GM23338 (cell line): ENCODE data around the gene SF1. TPM values are rescaled to one million over a fixed set of nuclear protein-coding genes. Genes with fewer than 3 reads are reported as not detected.
A peak's percentile ranks its signal among the peaks of the same experiment; 100 is the strongest.

Experiments
- ATAC-seq: fragments of 200-7000 bp; cut with Tn5 transposase; 3 replicates; pipeline ENCODE4 v1.9.1; 2020
- DNase-seq: peaks from one replicate; pipeline ENCODE4 v3.0.0-alpha.2; 2015; ENCODE audit warnings: low spot score
- H2AFZ ChIP-seq: fragments of 200-600 bp; sonication (generic); 2 replicates; pipeline ENCODE4 v1.8.0; 2016; ENCODE audit warnings: antibody characterized with exemption, mild to moderate bottlenecking, moderate library complexity
- H3F3A ChIP-seq: fragments of 200-600 bp; sonication (generic); replicated peaks from 2 replicates; pipeline ENCODE4 v1.8.0; 2017; ENCODE audit warnings: antibody characterized with exemption, mixed run types, low read depth
- H3K27ac ChIP-seq: fragments of 200-600 bp; sonication (generic); 2 replicates; pipeline ENCODE4 v1.6.1; 2016; ENCODE audit warnings: low read depth
- H3K27me3 ChIP-seq: fragments of 200-600 bp; sonication (generic); 2 replicates; pipeline ENCODE4 v1.8.0; 2016; ENCODE audit warnings: mild to moderate bottlenecking, mixed run types, moderate library complexity; ENCODE audit not compliant: insufficient read depth
- H3K36me3 ChIP-seq: fragments of 200-600 bp; sonication (generic); 2 replicates; pipeline ENCODE4 v1.8.0; 2016; ENCODE audit warnings: mild to moderate bottlenecking; ENCODE audit not compliant: insufficient read depth
- H3K4me1 ChIP-seq: fragments of 200-600 bp; sonication (generic); 2 replicates; pipeline ENCODE4 v1.8.0; 2016; ENCODE audit warnings: mild to moderate bottlenecking, moderate library complexity; ENCODE audit not compliant: insufficient read depth
- H3K4me2 ChIP-seq: fragments of 200-600 bp; sonication (generic); 2 replicates; pipeline ENCODE4 v1.7.1; 2017; ENCODE audit warnings: mixed run types
- H3K4me3 ChIP-seq: fragments of 200-600 bp; sonication (generic); 2 replicates; pipeline ENCODE4 v1.6.1; 2016; ENCODE audit warnings: mixed run types
- H3K79me2 ChIP-seq: fragments of 200-600 bp; sonication (generic); replicated peaks from 2 replicates; pipeline ENCODE4 v1.8.0; 2017; ENCODE audit warnings: mild to moderate bottlenecking; ENCODE audit not compliant: insufficient read depth
- H3K9me2 ChIP-seq: fragments of 200-600 bp; sonication (generic); 2 replicates; pipeline ENCODE4 v1.8.0; 2017; ENCODE audit not compliant: insufficient read depth
- H4K20me1 ChIP-seq: fragments of 200-600 bp; sonication (generic); replicated peaks from 2 replicates; pipeline ENCODE4 v1.8.0; 2017; ENCODE audit warnings: mild to moderate bottlenecking; ENCODE audit not compliant: insufficient read depth
- H3K27ac Mint-ChIP-seq: 2 replicates; pipeline ENCODE4 v1.8.0; 2020; ENCODE audit warnings: inconsistent platforms, mild to moderate bottlenecking, moderate library complexity, mixed read lengths
- H3K27me3 Mint-ChIP-seq: 3 replicates; pipeline ENCODE4 v1.8.0; 2022; ENCODE audit warnings: low read depth, mild to moderate bottlenecking, moderate library complexity, mixed read lengths, inconsistent platforms; ENCODE audit not compliant: insufficient read depth, poor library complexity
- H3K36me3 Mint-ChIP-seq: 3 replicates; pipeline ENCODE4 v1.8.0; 2021; ENCODE audit warnings: low read depth, mild to moderate bottlenecking, inconsistent platforms, moderate library complexity, mixed read lengths
- H3K4me1 Mint-ChIP-seq: 3 replicates; pipeline ENCODE4 v1.8.0; 2020; ENCODE audit warnings: mild to moderate bottlenecking, inconsistent platforms, mixed read lengths
- H3K4me3 Mint-ChIP-seq: 3 replicates; pipeline ENCODE4 v1.8.0; 2021; ENCODE audit warnings: moderate library complexity, mild to moderate bottlenecking, inconsistent platforms, mixed read lengths
- H3K9me3 Mint-ChIP-seq: 3 replicates; pipeline ENCODE4 v1.8.0; 2020; ENCODE audit warnings: moderate library complexity, mild to moderate bottlenecking, inconsistent platforms, mixed read lengths
- CREB1 ChIP-seq: fragments of 250-450 bp; sonication (Bioruptor Pico); IDR thresholded peaks from 2 replicates; pipeline ENCODE4 v1.5.0; 2020; ENCODE audit warnings: low read depth, mild to moderate bottlenecking, moderate library complexity
- EZH2 ChIP-seq: fragments of 200-600 bp; sonication (generic); IDR thresholded peaks from one replicate; pipeline ENCODE4 v1.8.0; 2017; ENCODE audit warnings: antibody characterized with exemption, mild to moderate bottlenecking, low read depth; ENCODE audit not compliant: unreplicated experiment
- EZH2phosphoT487 ChIP-seq: fragments of 200-600 bp; sonication (generic); IDR thresholded peaks from one replicate; pipeline ENCODE4 v1.8.1; 2018; ENCODE audit warnings: antibody characterized with exemption; ENCODE audit not compliant: unreplicated experiment
- JUNB ChIP-seq: IDR thresholded peaks from one replicate; pipeline ENCODE4 v1.6.1; 2016; ENCODE audit warnings: antibody characterized with exemption; ENCODE audit not compliant: unreplicated experiment
- NANOG ChIP-seq: IDR thresholded peaks from 2 replicates; pipeline ENCODE4 v1.6.1; 2016; ENCODE audit warnings: antibody characterized with exemption, borderline replicate concordance
- POLR2AphosphoS5 ChIP-seq: IDR thresholded peaks from 2 replicates; pipeline ENCODE4 v1.6.1; 2016; ENCODE audit warnings: antibody characterized with exemption, low read depth
- STAT1 ChIP-seq: IDR thresholded peaks from one replicate; pipeline ENCODE4 v1.6.1; 2016; ENCODE audit warnings: antibody characterized with exemption; ENCODE audit not compliant: unreplicated experiment
- ZNF114 ChIP-seq: fragments of 250-450 bp; sonication (Bioruptor Pico); IDR thresholded peaks from 2 replicates; pipeline ENCODE4 v1.5.0; 2020; ENCODE audit warnings: mild to moderate bottlenecking, moderate library complexity
- ZNF331 ChIP-seq: fragments of 250-450 bp; sonication (Bioruptor Pico); IDR thresholded peaks from 2 replicates; pipeline ENCODE4 v1.5.0; 2020; ENCODE audit warnings: low read depth, mild to moderate bottlenecking, moderate library complexity
- ZNF462 ChIP-seq: fragments of 250-450 bp; sonication (Bioruptor Pico); IDR thresholded peaks from 2 replicates; pipeline ENCODE4 v1.5.0; 2020; ENCODE audit warnings: mild to moderate bottlenecking, moderate library complexity
- long read RNA-seq: library from polyadenylated mRNA; unstranded; transcript quantifications from one replicate; pipeline ENCODE4 v2.0.0, GENCODE V29; 2020; ENCODE audit not compliant: unreplicated experiment
- polyA plus RNA-seq: library from polyadenylated mRNA; unstranded; fragments of >200 nt; fragmentation: Nextera tagmentation; extraction: Ambion mirVana; gene quantifications from 2 replicates; pipeline ENCODE4 v1.2.1, GENCODE V29; 2016
- total RNA-seq: library from RNA; depleted of rRNA; stranded (reverse); fragments of >200 nt; shearing (Covaris generic); gene quantifications from 2 replicates; pipeline ENCODE4 v1.2.3, GENCODE V29; 2014; rRNA removed
- TF ChIP-seq, protein P1 (sequence below), 2 experiments: fragments of 200-600 bp in 1 of 2; sonication (generic) in 1 of 2; conservative IDR thresholded peaks; 2 replicates each; pipeline versions ENCODE4 v1.5.1 to v1.6.1; 2016 to 2017; ENCODE audit warnings: antibody characterized with exemption in 2 of 2, low read depth in 2 of 2, mild to moderate bottlenecking in 2 of 2, moderate library complexity in 1 of 2

The SF1 gene
- total RNA-seq (235 and 252 TPM in 2 replicates), polyA plus RNA-seq (76.9 and 82.9 TPM in 2 replicates)
- long read RNA-seq, transcript SF1-212 (2 exons, 983 nt), result major isoform, 11 of 16 reads
- long read RNA-seq, partial matches to known transcripts, result 1 of 16 reads
- long read RNA-seq, other reads (novel, unspliced or antisense), result 2 of 16 reads

DNA sequence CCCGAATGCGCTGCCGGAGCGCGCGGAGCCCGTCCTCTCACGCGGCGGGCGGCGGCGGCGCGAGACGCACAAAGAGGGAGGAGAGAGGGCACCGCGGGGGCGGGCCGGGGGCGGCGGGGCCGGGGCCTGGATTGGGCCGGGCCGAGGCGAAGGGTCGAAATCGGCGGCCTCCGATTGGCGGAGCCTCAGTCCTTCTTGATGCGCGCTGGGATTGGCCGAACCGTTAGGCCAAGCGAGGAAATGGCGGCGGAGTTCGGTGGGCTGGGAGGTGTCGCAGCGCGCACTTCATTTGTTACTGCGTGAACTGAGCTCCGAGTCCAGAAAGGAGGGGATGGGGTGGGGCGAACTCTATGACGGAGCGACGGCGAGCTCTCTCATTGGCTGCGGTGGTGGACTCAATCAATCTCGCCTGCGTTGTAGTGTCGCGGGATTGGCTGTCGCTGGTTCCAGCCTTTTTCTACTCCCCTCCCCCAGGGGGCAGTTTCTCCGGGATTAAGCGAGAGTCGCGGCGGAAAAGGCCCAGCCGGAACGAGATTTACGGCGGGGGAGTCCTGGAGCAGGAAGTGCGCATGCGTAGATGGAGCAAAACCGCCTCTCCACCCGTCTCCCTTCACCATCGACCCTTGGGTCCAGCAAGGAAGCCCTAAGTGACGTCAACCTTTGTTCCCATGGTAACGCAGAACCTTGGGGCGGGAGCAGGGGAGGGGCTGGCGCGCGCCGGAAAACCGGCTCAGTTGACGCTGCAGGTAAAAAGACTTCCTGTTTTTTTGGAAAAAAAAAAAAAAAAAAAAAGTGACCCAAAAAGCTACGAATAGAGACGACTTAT, at the start of gene SF1:
SF1 (minus strand) TSS at position 70 of the 826 bp plus-strand sequence. CDS start 150 bp downstream, outside the sequence.
- TF ChIP-seq, protein P1, sequence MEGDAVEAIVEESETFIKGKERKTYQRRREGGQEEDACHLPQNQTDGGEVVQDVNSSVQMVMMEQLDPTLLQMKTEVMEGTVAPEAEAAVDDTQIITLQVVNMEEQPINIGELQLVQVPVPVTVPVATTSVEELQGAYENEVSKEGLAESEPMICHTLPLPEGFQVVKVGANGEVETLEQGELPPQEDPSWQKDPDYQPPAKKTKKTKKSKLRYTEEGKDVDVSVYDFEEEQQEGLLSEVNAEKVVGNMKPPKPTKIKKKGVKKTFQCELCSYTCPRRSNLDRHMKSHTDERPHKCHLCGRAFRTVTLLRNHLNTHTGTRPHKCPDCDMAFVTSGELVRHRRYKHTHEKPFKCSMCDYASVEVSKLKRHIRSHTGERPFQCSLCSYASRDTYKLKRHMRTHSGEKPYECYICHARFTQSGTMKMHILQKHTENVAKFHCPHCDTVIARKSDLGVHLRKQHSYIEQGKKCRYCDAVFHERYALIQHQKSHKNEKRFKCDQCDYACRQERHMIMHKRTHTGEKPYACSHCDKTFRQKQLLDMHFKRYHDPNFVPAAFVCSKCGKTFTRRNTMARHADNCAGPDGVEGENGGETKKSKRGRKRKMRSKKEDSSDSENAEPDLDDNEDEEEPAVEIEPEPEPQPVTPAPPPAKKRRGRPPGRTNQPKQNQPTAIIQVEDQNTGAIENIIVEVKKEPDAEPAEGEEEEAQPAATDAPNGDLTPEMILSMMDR (conservative IDR thresholded peaks at IDR 0.05; ENCODE audit: low read depth in 2 of 2), result peak in 1 of 2 experiments; percentile 3; a peak in 1 of 4 replicates
- TF ChIP-seq JUNB (no peak), POLR2AphosphoS5 (peak; percentile 96), CREB1 (CRISPR knock-in tag) (peak; percentile 75)
- H3K36me3 Mint-ChIP-seq, result peaks cover 39% of the 10 kb centered on the region
- peaks cover 12% of the 10 kb centered on the region for H3K4me1 ChIP-seq
- H3K27ac Mint-ChIP-seq, result peak within 1 kb of the TSS; percentile 99
- DNase-seq (peak; percentile 100), ATAC-seq (peak; percentile 91)
- H4K20me1 ChIP-seq, result peaks cover 36% of the 10 kb centered on the region
- H3K27ac ChIP-seq, result peak within 1 kb of the TSS; percentile 98
- peak within 1 kb of the TSS; percentile 94 for H3K4me3 ChIP-seq
- peaks cover 35% of the 10 kb centered on the region for H3K36me3 ChIP-seq
- no peaks in the 10 kb centered on the region for H3K27me3 ChIP-seq
- H3K4me3 Mint-ChIP-seq, result peak within 1 kb of the TSS; percentile 94
- peaks cover 17% of the 10 kb centered on the region for H3K27me3 Mint-ChIP-seq
- H3K4me1 Mint-ChIP-seq, result peaks cover 36% of the 10 kb centered on the region
- no peaks in the 10 kb centered on the region for H3K9me2 ChIP-seq
- peaks cover 47% of the 10 kb centered on the region for H3K79me2 ChIP-seq
- H3F3A ChIP-seq, result peaks cover 38% of the 10 kb centered on the region
- no peaks in the 10 kb centered on the region; the same call in 2 of the 3 replicates for H3K9me3 Mint-ChIP-seq
- H2AFZ ChIP-seq, result no peak within 1 kb of the TSS
- H3K4me2 ChIP-seq, result peak within 1 kb of the TSS; percentile 100

GRCh38 chr11:64827451-64827839, 49.1 kb upstream of the SF1 start:
- H3K27ac ChIP-seq, result no peak overlapping the region
- Mint-ChIP-seq H3K36me3 (peaks cover 11% of the 10 kb centered on the region; the same call in 2 of the 3 replicates), H3K4me1 (no peaks in the 10 kb centered on the region), H3K4me3 (no peak overlapping the region), H3K27me3 (peaks cover 5% of the 10 kb centered on the region), H3K9me3 (no peaks in the 10 kb centered on the region), H3K27ac (no peak overlapping the region)
- no peaks in the 10 kb centered on the region for H3K27me3 ChIP-seq
- H3K79me2 ChIP-seq, result no peaks in the 10 kb centered on the region
- no peaks in the 10 kb centered on the region for H4K20me1 ChIP-seq
- H3F3A ChIP-seq, result no peaks in the 10 kb centered on the region
- no peak overlapping the region for H3K4me3 ChIP-seq
- H3K36me3 ChIP-seq, result no peaks in the 10 kb centered on the region
- H3K4me2 ChIP-seq, result no peak overlapping the region
- no peaks in the 10 kb centered on the region for H3K4me1 ChIP-seq
- DNase-seq (no peak), ATAC-seq (no peak)
- no peak overlapping the region for H2AFZ ChIP-seq
- no peaks in the 10 kb centered on the region for H3K9me2 ChIP-seq
- TF ChIP-seq ZNF114 (CRISPR knock-in tag) (no peak), EZH2 (no peak), POLR2AphosphoS5 (no peak), NANOG (no peak), ZNF462 (CRISPR knock-in tag) (no peak), EZH2phosphoT487 (no peak), STAT1 (no peak), JUNB (no peak), ZNF331 (CRISPR knock-in tag) (no peak)
